ENCODE data around the gene LIPI. TPM values are rescaled to one million over a fixed set of nuclear protein-coding genes. Genes with fewer than 3 reads are reported as not detected.
"Not testable (repeated sequence)": the region's sequence is repeated elsewhere in the genome, so short reads cannot be mapped to it uniquely, and the experiment has no call there.

The LIPI gene
- total RNA-seq, 4 donors from 2014 or later, result not detected

- TF ChIP-seq POLR2A (IDR thresholded peaks at IDR 0.05), result no peak
- TF ChIP-seq CTCF (IDR thresholded peaks at IDR 0.05), result no peak
- no peak overlapping the region for H3K4me3 ChIP-seq
- H3K9me3 ChIP-seq, result peaks cover 0 to 13% (median 0%) of the 10 kb centered on the region in 4 donors
- DNase-seq, result no peak
- no peak overlapping the region for H3K27ac ChIP-seq
- no peaks in the 10 kb centered on the region for H3K27me3 ChIP-seq
- no peaks in the 10 kb centered on the region for H3K36me3 ChIP-seq
- no peaks in the 10 kb centered on the region for H3K4me1 ChIP-seq
These were observed 137.8 kb downstream of the LIPI start for GRCh38 chr21:14072761-14073535.

GRCh38 chr21:14071902-14072734 is 138.6 kb downstream of the LIPI start:
- TF ChIP-seq CTCF (IDR thresholded peaks at IDR 0.05) (no peak), POLR2A (IDR thresholded peaks at IDR 0.05) (no peak)
- H3K4me3 ChIP-seq, result no peak overlapping the region
- no peaks in the 10 kb centered on the region for H3K36me3 ChIP-seq
- H3K27ac ChIP-seq, result no peak overlapping the region
- H3K4me1 ChIP-seq, result no peaks in the 10 kb centered on the region
- DNase-seq, result no peak
- no peaks in the 10 kb centered on the region for H3K27me3 ChIP-seq
- H3K9me3 ChIP-seq, result peaks cover 0 to 13% (median 0%) of the 10 kb centered on the region in 4 donors

- no peak overlapping the region for H3K4me3 ChIP-seq
- H3K4me1 ChIP-seq, result no peaks in the 10 kb centered on the region
- H3K9me3 ChIP-seq, result peaks cover 0 to 11% (median 0%) of the 10 kb centered on the region in 4 donors
- no peaks in the 10 kb centered on the region for H3K36me3 ChIP-seq
- DNase-seq, result no peak
- H3K27ac ChIP-seq, result no peak overlapping the region
- H3K27me3 ChIP-seq, result no peaks in the 10 kb centered on the region
- TF ChIP-seq CTCF (IDR thresholded peaks at IDR 0.05) (no peak), POLR2A (IDR thresholded peaks at IDR 0.05) (no peak)
These were observed 139.8 kb downstream of the LIPI start for GRCh38 chr21:14070968-14071367.

GRCh38 chr21:14070049-14070893 is 140.5 kb downstream of the LIPI start:
- H3K27ac ChIP-seq, result no peak overlapping the region
- no peak overlapping the region for H3K4me3 ChIP-seq
- TF ChIP-seq POLR2A (IDR thresholded peaks at IDR 0.05), result no peak
- no peak for TF ChIP-seq CTCF (IDR thresholded peaks at IDR 0.05)
- DNase-seq, result no peak
- no peaks in the 10 kb centered on the region for H3K4me1 ChIP-seq
- peaks cover 0 to 5% (median 0%) of the 10 kb centered on the region in 4 donors for H3K9me3 ChIP-seq
- no peaks in the 10 kb centered on the region for H3K27me3 ChIP-seq
- no peaks in the 10 kb centered on the region for H3K36me3 ChIP-seq

GRCh38 chr21:14064296-14064645 is 146.5 kb downstream of the LIPI start:
- no peak for TF ChIP-seq CTCF (IDR thresholded peaks at IDR 0.05)
- no peaks in the 10 kb centered on the region for H3K36me3 ChIP-seq
- no peak for DNase-seq
- H3K9me3 ChIP-seq, result no peaks in the 10 kb centered on the region
- no peak overlapping the region for H3K27ac ChIP-seq
- no peaks in the 10 kb centered on the region for H3K4me1 ChIP-seq
- no peak overlapping the region for H3K4me3 ChIP-seq
- H3K27me3 ChIP-seq, result no peaks in the 10 kb centered on the region

- DNase-seq, H3K36me3 ChIP-seq, H3K27ac ChIP-seq, H3K9me3 ChIP-seq, H3K4me1 ChIP-seq, H3K4me3 ChIP-seq, H3K27me3 ChIP-seq: not testable (repeated sequence)
These were observed 147.0 kb downstream of the LIPI start for GRCh38 chr21:14063620-14064295.

- H3K27me3 ChIP-seq, H3K36me3 ChIP-seq, H3K4me3 ChIP-seq, H3K9me3 ChIP-seq, H3K4me1 ChIP-seq, H3K27ac ChIP-seq, DNase-seq: not testable (repeated sequence)
These were observed 148.1 kb downstream of the LIPI start for GRCh38 chr21:14062684-14063083.

- H3K36me3 ChIP-seq, H3K27ac ChIP-seq, H3K9me3 ChIP-seq, H3K4me3 ChIP-seq, H3K27me3 ChIP-seq, H3K4me1 ChIP-seq, DNase-seq: not testable (repeated sequence)
These were observed 148.9 kb downstream of the LIPI start for GRCh38 chr21:14061820-14062219.
